Measurements from ENCODE around the gene CRELD1.
"Not testable (repeated sequence)": the region's sequence is repeated elsewhere in the genome, so short reads cannot be mapped to it uniquely, and the experiment has no call there.

The CRELD1 gene

GRCh38 chr3:9938966-9939365 lies 5.3 kb downstream of the CRELD1 start:
- Histone ChIP-seq H3K4me1 (ENCODE audit: control insufficient read depth, insufficient read depth, low read length) (peaks cover 7% of the 10 kb centered on the region), H3K9me3 (ENCODE audit: control insufficient read depth, insufficient read depth, low read depth, low read length) (no peaks in the 10 kb centered on the region; the same call in 1 of the 2 replicates)

GRCh38 chr3:9939906-9940305 lies 6.3 kb downstream of the CRELD1 start:
- not testable (repeated sequence) for H3K4me3 ChIP-seq (ENCODE audit: low read depth, low read length); H3K4me1 ChIP-seq (ENCODE audit: control insufficient read depth, insufficient read depth, low read length); H3K27ac ChIP-seq (ENCODE audit: low read depth, low read length); H3K9me3 ChIP-seq (ENCODE audit: control insufficient read depth, insufficient read depth, low read depth, low read length); H3K27me3 ChIP-seq (ENCODE audit: control insufficient read depth, insufficient read depth, low read length); H3K9ac ChIP-seq (ENCODE audit: low read length)
- peaks cover 30% of the 10 kb centered on the region for H3K36me3 ChIP-seq (ENCODE audit: control insufficient read depth, insufficient read depth, low read length)

More at GRCh38 chr3:9938966-9939365, 5.3 kb downstream of the CRELD1 start:
- H3K27ac ChIP-seq (ENCODE audit: low read depth, low read length): no peak overlapping the region
- H3K27me3 ChIP-seq (ENCODE audit: control insufficient read depth, insufficient read depth, low read length): no peaks in the 10 kb centered on the region
- H3K36me3 ChIP-seq (ENCODE audit: control insufficient read depth, insufficient read depth, low read length): peaks cover 25% of the 10 kb centered on the region
- no peak overlapping the region for H3K4me3 ChIP-seq (ENCODE audit: low read depth, low read length)
- H3K9ac ChIP-seq (ENCODE audit: low read length): no peak overlapping the region

- Histone ChIP-seq H3K27me3 (ENCODE audit: control insufficient read depth, insufficient read depth, low read length) (no peaks in the 10 kb centered on the region), H3K36me3 (ENCODE audit: control insufficient read depth, insufficient read depth, low read length) (peaks cover 26% of the 10 kb centered on the region), H3K4me3 (ENCODE audit: low read depth, low read length) (no peak overlapping the region)
These were observed 7.1 kb downstream of the CRELD1 start for GRCh38 chr3:9940746-9941145.

GRCh38 chr3:9942164-9942563 lies 8.5 kb downstream of the CRELD1 start:
- Histone ChIP-seq H3K4me3 (ENCODE audit: low read depth, low read length) (no peak overlapping the region), H3K27ac (ENCODE audit: low read depth, low read length) (no peak overlapping the region), H3K36me3 (ENCODE audit: control insufficient read depth, insufficient read depth, low read length) (peaks cover 19% of the 10 kb centered on the region; the same call in 1 of the 2 replicates), H3K4me1 (ENCODE audit: control insufficient read depth, insufficient read depth, low read length) (no peaks in the 10 kb centered on the region), H3K9ac (ENCODE audit: low read length) (no peak overlapping the region), H3K27me3 (ENCODE audit: control insufficient read depth, insufficient read depth, low read length) (no peaks in the 10 kb centered on the region), H3K9me3 (ENCODE audit: control insufficient read depth, insufficient read depth, low read depth, low read length) (no peaks in the 10 kb centered on the region; the same call in 1 of the 2 replicates)

More at GRCh38 chr3:9940746-9941145, 7.1 kb downstream of the CRELD1 start:
- Histone ChIP-seq H3K4me1 (ENCODE audit: control insufficient read depth, insufficient read depth, low read length) (no peaks in the 10 kb centered on the region), H3K9ac (ENCODE audit: low read length) (no peak overlapping the region), H3K27ac (ENCODE audit: low read depth, low read length) (no peak overlapping the region), H3K9me3 (ENCODE audit: control insufficient read depth, insufficient read depth, low read depth, low read length) (no peaks in the 10 kb centered on the region; the same call in 1 of the 2 replicates)

- Histone ChIP-seq H3K36me3 (ENCODE audit: control insufficient read depth, insufficient read depth, low read length) (peaks cover 13% of the 10 kb centered on the region; the same call in 1 of the 2 replicates), H3K4me1 (ENCODE audit: control insufficient read depth, insufficient read depth, low read length) (no peaks in the 10 kb centered on the region), H3K27me3 (ENCODE audit: control insufficient read depth, insufficient read depth, low read length) (no peaks in the 10 kb centered on the region), H3K4me3 (ENCODE audit: low read depth, low read length) (no peak overlapping the region), H3K27ac (ENCODE audit: low read depth, low read length) (no peak overlapping the region), H3K9me3 (ENCODE audit: control insufficient read depth, insufficient read depth, low read depth, low read length) (no peaks in the 10 kb centered on the region; the same call in 1 of the 2 replicates), H3K9ac (ENCODE audit: low read length) (no peak overlapping the region)
These were observed 9.5 kb downstream of the CRELD1 start for GRCh38 chr3:9942934-9943690.

GRCh38 chr3:9944271-9944670 lies 10.6 kb downstream of the CRELD1 start:
- Histone ChIP-seq H3K36me3 (ENCODE audit: control insufficient read depth, insufficient read depth, low read length) (peaks cover 14% of the 10 kb centered on the region; the same call in 1 of the 2 replicates), H3K4me3 (ENCODE audit: low read depth, low read length) (no peak overlapping the region), H3K27me3 (ENCODE audit: control insufficient read depth, insufficient read depth, low read length) (no peaks in the 10 kb centered on the region), H3K9ac (ENCODE audit: low read length) (no peak overlapping the region), H3K9me3 (ENCODE audit: control insufficient read depth, insufficient read depth, low read depth, low read length) (no peaks in the 10 kb centered on the region; the same call in 1 of the 2 replicates), H3K27ac (ENCODE audit: low read depth, low read length) (no peak overlapping the region), H3K4me1 (ENCODE audit: control insufficient read depth, insufficient read depth, low read length) (no peaks in the 10 kb centered on the region)

GRCh38 chr3:9945358-9945757 lies 11.7 kb downstream of the CRELD1 start:
- Histone ChIP-seq H3K4me3 (ENCODE audit: low read depth, low read length) (no peak overlapping the region), H3K27ac (ENCODE audit: low read depth, low read length) (no peak overlapping the region), H3K4me1 (ENCODE audit: control insufficient read depth, insufficient read depth, low read length) (no peaks in the 10 kb centered on the region), H3K9ac (ENCODE audit: low read length) (no peak overlapping the region), H3K27me3 (ENCODE audit: control insufficient read depth, insufficient read depth, low read length) (no peaks in the 10 kb centered on the region), H3K36me3 (ENCODE audit: control insufficient read depth, insufficient read depth, low read length) (peaks cover 18% of the 10 kb centered on the region; the same call in 1 of the 2 replicates), H3K9me3 (ENCODE audit: control insufficient read depth, insufficient read depth, low read depth, low read length) (no peaks in the 10 kb centered on the region; the same call in 1 of the 2 replicates)

GRCh38 chr3:9946112-9947024 lies 12.7 kb downstream of the CRELD1 start:
- peak overlapping the region; percentile 79 for H3K4me3 ChIP-seq (ENCODE audit: low read depth, low read length)
- H3K36me3 ChIP-seq (ENCODE audit: control insufficient read depth, insufficient read depth, low read length): 0 out of 2 replicates have a peak, but pooled peaks cover 11% of the 10 kb centered on the region
- H3K9ac ChIP-seq (ENCODE audit: low read length): peak overlapping the region; percentile 73
- no peaks in the 10 kb centered on the region for H3K9me3 ChIP-seq (ENCODE audit: control insufficient read depth, insufficient read depth, low read depth, low read length)
- H3K27me3 ChIP-seq (ENCODE audit: control insufficient read depth, insufficient read depth, low read length): no peaks in the 10 kb centered on the region
- H3K27ac ChIP-seq (ENCODE audit: low read depth, low read length): peak overlapping the region; percentile 26; the same call in 1 of the 2 replicates
- peaks cover 1% of the 10 kb centered on the region; the same call in 1 of the 2 replicates for H3K4me1 ChIP-seq (ENCODE audit: control insufficient read depth, insufficient read depth, low read length)

- H3K27me3 ChIP-seq (ENCODE audit: control insufficient read depth, insufficient read depth, low read length): no peaks in the 10 kb centered on the region; the same call in 1 of the 2 replicates
- peak overlapping the region; percentile 73 for H3K9ac ChIP-seq (ENCODE audit: low read length)
- peak overlapping the region; percentile 79 for H3K4me3 ChIP-seq (ENCODE audit: low read depth, low read length)
- H3K9me3 ChIP-seq (ENCODE audit: control insufficient read depth, insufficient read depth, low read depth, low read length): no peaks in the 10 kb centered on the region
- 0 out of 2 replicates have a peak, but pooled peaks cover 11% of the 10 kb centered on the region for H3K36me3 ChIP-seq (ENCODE audit: control insufficient read depth, insufficient read depth, low read length)
- peaks cover 6% of the 10 kb centered on the region; the same call in 1 of the 2 replicates for H3K4me1 ChIP-seq (ENCODE audit: control insufficient read depth, insufficient read depth, low read length)
- H3K27ac ChIP-seq (ENCODE audit: low read depth, low read length): no peak overlapping the region
These were observed 13.7 kb downstream of the CRELD1 start for GRCh38 chr3:9947025-9947995.

- peaks cover 6% of the 10 kb centered on the region; the same call in 1 of the 2 replicates for H3K4me1 ChIP-seq (ENCODE audit: control insufficient read depth, insufficient read depth, low read length)
- no peak overlapping the region for H3K27ac ChIP-seq (ENCODE audit: low read depth, low read length)
- no peak overlapping the region for H3K9ac ChIP-seq (ENCODE audit: low read length)
- 0 out of 2 replicates have a peak, but pooled peaks cover 11% of the 10 kb centered on the region for H3K36me3 ChIP-seq (ENCODE audit: control insufficient read depth, insufficient read depth, low read length)
- no peaks in the 10 kb centered on the region for H3K9me3 ChIP-seq (ENCODE audit: control insufficient read depth, insufficient read depth, low read depth, low read length)
- no peaks in the 10 kb centered on the region; the same call in 1 of the 2 replicates for H3K27me3 ChIP-seq (ENCODE audit: control insufficient read depth, insufficient read depth, low read length)
- no peak overlapping the region for H3K4me3 ChIP-seq (ENCODE audit: low read depth, low read length)
These were observed 15.0 kb downstream of the CRELD1 start for GRCh38 chr3:9948586-9948985.
